GM12892 (cell line): ENCODE results near the gene LIMA1.

Experiments used
- POLR2A ChIP-seq: IDR thresholded peaks from 2 replicates; pipeline ENCODE4 v1.6.1; 2011; ENCODE audit warnings: low read depth, low read length, control low read depth
- POLR2AphosphoS5 ChIP-seq: IDR thresholded peaks from 2 replicates; pipeline ENCODE4 v1.6.1; 2011; ENCODE audit warnings: low read depth, low read length, control low read depth

- TF ChIP-seq POLR2AphosphoS5: peak; percentile 53; the same call in 1 of the 2 replicates
- peak; percentile 79; the same call in 1 of the 2 replicates for TF ChIP-seq POLR2A
These were observed 116.1 kb downstream of the LIMA1 start, which contains the start of gene CERS5 for GRCh38 chr12:50167049-50167828.
